HepG2 (cell line): ENCODE measurements around the gene RSBN1L.

Experiments
- DNMT1 ChIP-seq: sonication (generic); formaldehyde crosslinking; IDR thresholded peaks from 2 replicates; pipeline ENCODE4 v1.5.1; 2020; ENCODE audit warnings: mild to moderate bottlenecking, missing genetic modification reagents
- NFIC ChIP-seq: IDR thresholded peaks from 2 replicates; pipeline ENCODE4 v1.6.1; 2012; ENCODE audit warnings: mild to moderate bottlenecking, low read length, inconsistent platforms
- ZC3H4 ChIP-seq: sonication (generic); formaldehyde crosslinking; IDR thresholded peaks from 2 replicates; pipeline ENCODE4 v1.4.0; 2020; ENCODE audit warnings: missing genetic modification reagents, borderline replicate concordance
- ZNF274 ChIP-seq: sonication (generic); formaldehyde crosslinking; IDR thresholded peaks from 2 replicates; pipeline ENCODE4 v1.5.1; 2020; ENCODE audit warnings: mild to moderate bottlenecking, missing genetic modification reagents

- no peak for TF ChIP-seq DNMT1
- no peak for TF ChIP-seq ZC3H4 (CRISPR knock-in tag)
- TF ChIP-seq ZNF274 (CRISPR knock-in tag) = no peak
- no peak for TF ChIP-seq NFIC
Observed at GRCh38 chr7:77759294-77759889, 63.1 kb downstream of the RSBN1L start.
